H1 (cell line): Measurements from ENCODE around the gene TBC1D2B. TPM values are rescaled to one million over a fixed set of nuclear protein-coding genes. Genes with fewer than 3 reads are reported as not detected.

Experiments
- CTCF ChIA-PET: fragments of 300-600 bp; sonication (Branson Sonifier 250); formaldehyde crosslinking; loops from one replicate; lab custom pipeline; 2021; ENCODE audit not compliant: partially characterized antibody; lab: Charles Lee
- POLR2A ChIA-PET: fragments of 300-600 bp; sonication (Branson Sonifier 250); formaldehyde crosslinking; loops from one replicate; lab custom pipeline; 2021; ENCODE audit warnings: inconsistent platforms; ENCODE audit not compliant: partially characterized antibody; lab: Charles Lee
- DNase-seq, 2 experiments: peaks; one replicate each; pipeline versions ENCODE4 v3.0.0 to v3.0.0-alpha.2; 2010 to 2022; ENCODE audit warnings: low spot score in 2 of 2, low read depth in 1 of 2, mixed read lengths in 1 of 2
- FAIRE-seq: peaks from 2 replicates; lab custom pipeline; 2011; peaks lifted over from hg19 to GRCh38; lab: Jason Lieb, UNC
- H2AFZ ChIP-seq: 2 replicates; pipeline ENCODE4 v1.8.1; 2012; ENCODE audit warnings: low read length, inconsistent platforms
- H2AK5ac ChIP-seq: 2 replicates; pipeline ENCODE4 v1.6.1; 2013; ENCODE audit warnings: low read depth, low read length
- H2BK120ac ChIP-seq: replicated peaks from 2 replicates; pipeline ENCODE3; 2013; ENCODE audit warnings: low read depth, low read length, inconsistent platforms
- H2BK12ac ChIP-seq: 2 replicates; pipeline ENCODE4 v1.6.1; 2013; ENCODE audit warnings: low read depth, low read length
- H2BK15ac ChIP-seq: 2 replicates; pipeline ENCODE4 v1.6.1; 2013; ENCODE audit warnings: low read length
- H2BK20ac ChIP-seq: 2 replicates; pipeline ENCODE4 v1.6.1; 2013; ENCODE audit warnings: low read length
- H2BK5ac ChIP-seq: 2 replicates; pipeline ENCODE4 v1.6.1; 2013; ENCODE audit warnings: low read depth, low read length
- H3K14ac ChIP-seq: 2 replicates; pipeline ENCODE4 v1.6.1; 2013; ENCODE audit warnings: inconsistent platforms; ENCODE audit not compliant: insufficient read length
- H3K18ac ChIP-seq: 2 replicates; pipeline ENCODE4 v1.6.1; 2013; ENCODE audit warnings: low read length; ENCODE audit errors: extremely low read depth
- H3K23ac ChIP-seq: 2 replicates; pipeline ENCODE4 v1.6.1; 2013; ENCODE audit warnings: inconsistent platforms; ENCODE audit not compliant: insufficient read length
- H3K23me2 ChIP-seq: 2 replicates; pipeline ENCODE4 v1.6.1; 2013; ENCODE audit warnings: low read depth, low read length
- H3K27ac ChIP-seq: 2 replicates; pipeline ENCODE4 v1.6.1; 2011; ENCODE audit warnings: low read depth, low read length, inconsistent platforms
- H3K27me3 ChIP-seq, 4 experiments: replicated peaks in 1 of 4; 1 replicate in 1 of 4; 2 replicates in 3 of 4; pipeline versions ENCODE4 v1.6.1 to v1.8.1; 2011 to 2013; ENCODE audit warnings: low read length in 3 of 4, mild to moderate bottlenecking in 3 of 4, inconsistent platforms in 2 of 4, mixed read lengths in 2 of 4, moderate library complexity in 1 of 4; ENCODE audit not compliant: control insufficient read depth in 3 of 4, insufficient read depth in 3 of 4; ENCODE audit errors: extremely low read depth in 1 of 4
- H3K36me3 ChIP-seq, 4 experiments: 2 replicates each; pipeline versions ENCODE4 v1.6.1 to v1.8.1; 2011 to 2013; ENCODE audit warnings: mild to moderate bottlenecking in 4 of 4, low read length in 3 of 4, moderate library complexity in 2 of 4, control low read depth in 1 of 4, inconsistent platforms in 1 of 4; ENCODE audit not compliant: insufficient read depth in 4 of 4, control insufficient read depth in 2 of 4
- H3K4ac ChIP-seq: replicated peaks from 2 replicates; pipeline ENCODE3; 2013; ENCODE audit warnings: low read length, low read depth, mixed read lengths, inconsistent platforms; ENCODE audit not compliant: insufficient read length
- H3K4me1 ChIP-seq, 4 experiments: replicated peaks in 1 of 4; 1 replicate in 1 of 4; 2 replicates in 3 of 4; pipeline versions ENCODE4 v1.6.1 to v1.8.1; 2011 to 2013; ENCODE audit warnings: low read length in 3 of 4, inconsistent platforms in 2 of 4, mixed read lengths in 1 of 4; ENCODE audit not compliant: insufficient read depth in 4 of 4, control insufficient read depth in 3 of 4
- H3K4me2 ChIP-seq, 2 experiments: 2 replicates each; pipeline versions ENCODE4 v1.6.1 to v1.8.1; 2011 to 2013; ENCODE audit warnings: low read depth in 2 of 2, low read length in 2 of 2, control low read depth in 1 of 2, inconsistent platforms in 1 of 2, mild to moderate bottlenecking in 1 of 2; ENCODE audit not compliant: insufficient read depth in 1 of 2
- H3K4me3 ChIP-seq, 4 experiments: fragments of 200-600, 300-600 bp in 1 of 4; sonication (generic), shearing (Covaris generic), sonication (Bioruptor Twin) in 1 of 4; 2 replicates each; pipeline versions ENCODE4 v1.5.1 to v1.8.1; 2011 to 2016; ENCODE audit warnings: low read length in 4 of 4, low read depth in 3 of 4, control low read depth in 2 of 4, inconsistent platforms in 2 of 4, mild to moderate bottlenecking in 2 of 4, mixed read lengths in 1 of 4, moderate library complexity in 1 of 4; ENCODE audit not compliant: insufficient read depth in 2 of 4; ENCODE audit errors: extremely low read depth in 1 of 4
- H3K56ac ChIP-seq: replicated peaks from 2 replicates; pipeline ENCODE3; 2013; ENCODE audit warnings: low read depth, mild to moderate bottlenecking, mixed read lengths, low read length, inconsistent platforms; ENCODE audit not compliant: insufficient read length
- H3K79me1 ChIP-seq: 2 replicates; pipeline ENCODE4 v1.6.1; 2013; ENCODE audit warnings: low read depth, low read length, control low read depth
- H3K79me2 ChIP-seq, 2 experiments: 2 replicates each; pipeline versions ENCODE4 v1.6.1 to v1.8.1; 2012 to 2013; ENCODE audit warnings: low read length in 2 of 2, mild to moderate bottlenecking in 2 of 2, inconsistent platforms in 1 of 2; ENCODE audit not compliant: insufficient read depth in 2 of 2, control insufficient read depth in 1 of 2
- H3K9ac ChIP-seq, 4 experiments: replicated peaks in 1 of 4; 1 replicate in 1 of 4; 2 replicates in 3 of 4; pipeline versions ENCODE4 v1.6.1 to v1.8.1; 2011 to 2013; ENCODE audit warnings: low read depth in 3 of 4, low read length in 3 of 4, control low read depth in 2 of 4, mild to moderate bottlenecking in 2 of 4, moderate library complexity in 2 of 4, inconsistent platforms in 1 of 4; ENCODE audit errors: extremely low read depth in 1 of 4
- H3K9me3 ChIP-seq, 2 experiments: 2 replicates each; pipeline versions ENCODE4 v1.6.1 to v1.8.1; 2012 to 2013; ENCODE audit warnings: mild to moderate bottlenecking in 2 of 2, moderate library complexity in 2 of 2, control low read depth in 1 of 2, inconsistent platforms in 1 of 2, low read depth in 1 of 2, low read length in 1 of 2, mixed read lengths in 1 of 2; ENCODE audit not compliant: insufficient read depth in 2 of 2
- H4K20me1 ChIP-seq, 2 experiments: replicated peaks in 1 of 2; 2 replicates each; pipeline versions ENCODE3 to v1.8.1; 2011 to 2013; ENCODE audit warnings: inconsistent platforms in 2 of 2, low read length in 2 of 2, mild to moderate bottlenecking in 1 of 2; ENCODE audit not compliant: insufficient read depth in 2 of 2, control insufficient read depth in 1 of 2
- H4K5ac ChIP-seq: 2 replicates; pipeline ENCODE4 v1.6.1; 2013; ENCODE audit warnings: low read length, low read depth, mixed read lengths, inconsistent platforms; ENCODE audit not compliant: insufficient read length
- H4K8ac ChIP-seq: 2 replicates; pipeline ENCODE4 v1.8.0; 2013; ENCODE audit warnings: mild to moderate bottlenecking, moderate library complexity, low read length, inconsistent platforms; ENCODE audit not compliant: insufficient read depth; ENCODE audit errors: extremely low read depth
- H4K91ac ChIP-seq: replicated peaks from 2 replicates; pipeline ENCODE3; 2013; ENCODE audit warnings: low read length, mixed read lengths, inconsistent platforms; ENCODE audit not compliant: insufficient read length
- EZH2 ChIP-seq: fragments of 200-600 bp; sonication (generic); IDR thresholded peaks from 2 replicates; pipeline ENCODE4 v1.7.1; 2012; ENCODE audit warnings: low read depth, mild to moderate bottlenecking, moderate library complexity, low read length, inconsistent platforms; ENCODE audit not compliant: severe bottlenecking
- GABPA ChIP-seq: IDR thresholded peaks from 2 replicates; pipeline ENCODE4 v1.6.1; 2011; ENCODE audit warnings: mild to moderate bottlenecking, low read length, moderate library complexity, borderline replicate concordance; ENCODE audit not compliant: insufficient read depth
- JUN ChIP-seq: IDR thresholded peaks from 2 replicates; pipeline ENCODE4 v1.6.1; 2011; ENCODE audit warnings: low read depth, mild to moderate bottlenecking, improper control_type of control experiment, low read length
- NRF1 ChIP-seq: IDR thresholded peaks from 2 replicates; pipeline ENCODE4 v1.6.1; 2011; ENCODE audit warnings: mild to moderate bottlenecking, low read depth, low read length, improper control_type of control experiment
- RBBP5 ChIP-seq: IDR thresholded peaks from 2 replicates; pipeline ENCODE4 v1.7.1; 2012; ENCODE audit warnings: low read depth, mild to moderate bottlenecking, inconsistent platforms, low read length, moderate library complexity, borderline replicate concordance
- RFX5 ChIP-seq: IDR thresholded peaks from 2 replicates; pipeline ENCODE4 v1.6.1; 2011; ENCODE audit warnings: low read depth, low read length, improper control_type of control experiment, borderline replicate concordance
- SIN3A ChIP-seq, 2 experiments: IDR thresholded peaks in 1 of 2; conservative IDR thresholded peaks in 1 of 2; 2 replicates each; pipeline ENCODE4 v1.6.1; 2011 to 2012; ENCODE audit warnings: low read length in 2 of 2, improper control_type of control experiment in 1 of 2, low read depth in 1 of 2, mild to moderate bottlenecking in 1 of 2
- SP2 ChIP-seq: IDR thresholded peaks from 2 replicates; pipeline ENCODE4 v1.6.1; 2012; ENCODE audit warnings: mild to moderate bottlenecking, low read length, inconsistent platforms
- TBP ChIP-seq: IDR thresholded peaks from 2 replicates; pipeline ENCODE4 v1.6.1; 2011; ENCODE audit warnings: low read depth, low read length, improper control_type of control experiment
- WGBS, 2 experiments: shearing (Covaris generic) in 1 of 2; methylation state at CpG; one replicate each; pipeline versions ENCODE4 v1.1.6 to v1.1.7; 2013 to 2015; ENCODE audit warnings: low lambda C conversion rate in 2 of 2, mixed read lengths in 2 of 2, inconsistent platforms in 1 of 2, low coverage in 1 of 2, missing lambda C conversion rate in 1 of 2; ENCODE audit not compliant: insufficient replicate concordance in 2 of 2, insufficient coverage in 1 of 2, insufficient read length in 1 of 2; ENCODE audit errors: extremely low coverage in 1 of 2, missing lambda C conversion rate in 1 of 2; 5-methylcytosine and 5-hydroxymethylcytosine counted together
- polyA plus RNA-seq, 7 experiments: library from polyadenylated mRNA; depleted of rRNA in 3 of 7; stranded (reverse) in 5 of 7; unstranded in 2 of 7; fragments of >200 nt in 5 of 7; fragments of 200-250 nt in 2 of 7; gene quantifications; 1 replicate in 5 of 7; 2 replicates in 1 of 7; 4 replicates in 1 of 7; pipeline versions ENCODE4 v1.2.1 to v1.2.3, GENCODE V29; 2011 to 2013; ENCODE audit warnings: missing spikeins in 2 of 7, mixed read lengths in 2 of 7
- total RNA-seq: library from RNA; stranded (reverse); fragmentation: NEBNext Ultra II Directional; extraction: Animal tissue kit (Norgen Biotek cat#: 25700); gene quantifications from 2 replicates; pipeline ENCODE4 v1.2.1, GENCODE V29; 2021
- TF ChIP-seq, protein P1 (sequence below): IDR thresholded peaks from 2 replicates; pipeline ENCODE4 v1.6.1; 2012; ENCODE audit warnings: low read length, inconsistent platforms

The TBC1D2B gene
- total and polyA plus RNA-seq, 2 of the 8 experiments (the other 6 are each of a cell fraction or from before 2014, with no cell fraction given) = 11.9 to 19.5 TPM

GRCh38 chr15:77984446-77984861 lies 93.1 kb downstream of the TBC1D2B start:
- no peak overlapping the region for H3K18ac ChIP-seq
- CTCF ChIA-PET = interaction anchor here (0.6 to 6.7 kb wide), 10 partner anchors 9 to 527 kb away, joined by 3 to 53 read pairs (median 6); no protein-coding TSS in a partner anchor

More at GRCh38 chr15:77984446-77984861, 93.1 kb downstream of the TBC1D2B start:
- no peak overlapping the region for H3K4me3 ChIP-seq
- no peak overlapping the region for H4K8ac ChIP-seq
- H3K79me2 ChIP-seq = no peaks in the 10 kb centered on the region
- H3K27me3 ChIP-seq = no peaks in the 10 kb centered on the region
- POLR2A ChIA-PET = interaction anchor here (0.8 kb wide), 1 partner anchor 21 kb away, joined by 3 read pairs; no protein-coding TSS in a partner anchor
- H3K4ac ChIP-seq = no peak overlapping the region
- no peak overlapping the region for H2AK5ac ChIP-seq
- H2BK120ac ChIP-seq = no peak overlapping the region
- H4K5ac ChIP-seq = no peak overlapping the region
- H3K56ac ChIP-seq = no peak overlapping the region
- TF ChIP-seq NRF1 (no peak), RFX5 (no peak), SIN3A (conservative IDR thresholded peaks at IDR 0.05 in 1 of 2, IDR thresholded peaks at IDR 0.05 in 1 of 2; ENCODE audit: low read depth in 1 of 2, low read length in 2 of 2) (no peak), GABPA (no peak), RBBP5 (no peak), JUN (no peak), EZH2 (no peak), SP2 (no peak), TBP (no peak)
- TF ChIP-seq, protein P1, sequence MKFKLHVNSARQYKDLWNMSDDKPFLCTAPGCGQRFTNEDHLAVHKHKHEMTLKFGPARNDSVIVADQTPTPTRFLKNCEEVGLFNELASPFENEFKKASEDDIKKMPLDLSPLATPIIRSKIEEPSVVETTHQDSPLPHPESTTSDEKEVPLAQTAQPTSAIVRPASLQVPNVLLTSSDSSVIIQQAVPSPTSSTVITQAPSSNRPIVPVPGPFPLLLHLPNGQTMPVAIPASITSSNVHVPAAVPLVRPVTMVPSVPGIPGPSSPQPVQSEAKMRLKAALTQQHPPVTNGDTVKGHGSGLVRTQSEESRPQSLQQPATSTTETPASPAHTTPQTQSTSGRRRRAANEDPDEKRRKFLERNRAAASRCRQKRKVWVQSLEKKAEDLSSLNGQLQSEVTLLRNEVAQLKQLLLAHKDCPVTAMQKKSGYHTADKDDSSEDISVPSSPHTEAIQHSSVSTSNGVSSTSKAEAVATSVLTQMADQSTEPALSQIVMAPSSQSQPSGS = no peak
- 0 out of 2 replicates have a peak overlapping the region, but pooled peaks have one; percentile 39 for H2BK12ac ChIP-seq
- H3K27ac ChIP-seq = no peak overlapping the region
- H3K9me3 ChIP-seq = no peaks in the 10 kb centered on the region
- peaks cover 0 to 16% (median 11%) of the 10 kb centered on the region in 4 experiments; a peak in 6 of 7 replicates for H3K4me1 ChIP-seq
- DNase-seq = no peak
- no peaks in the 10 kb centered on the region for H4K20me1 ChIP-seq
- H3K14ac ChIP-seq = no peak overlapping the region
- H3K23me2 ChIP-seq = no peaks in the 10 kb centered on the region
- H4K91ac ChIP-seq = no peak overlapping the region
- no peak overlapping the region for H2BK5ac ChIP-seq
- no peak for FAIRE-seq
- H3K79me1 ChIP-seq = no peaks in the 10 kb centered on the region
- no peak overlapping the region for H3K9ac ChIP-seq
- WGBS, 2 experiments = 100% methylated on average over 1 of the region's 7 CpGs; no CpG with 5 or more reads in 1 of the 2 experiments
- no peak overlapping the region for H3K4me2 ChIP-seq
- H2AFZ ChIP-seq = no peak overlapping the region
- H2BK15ac ChIP-seq = no peak overlapping the region
- H3K23ac ChIP-seq = no peak overlapping the region
- no peak overlapping the region for H2BK20ac ChIP-seq
- H3K36me3 ChIP-seq = no peaks in the 10 kb centered on the region
